GM20000 (cell line): Measurements from ENCODE around the gene DDX24.

Experiments used
- DNase-seq: peaks from one replicate; pipeline ENCODE4 v3.0.0; 2012; ENCODE audit warnings: low spot score
- TF ChIP-seq, protein P1 (sequence below): IDR thresholded peaks from 2 replicates; pipeline ENCODE4 v1.5.1; 2012; ENCODE audit warnings: mild to moderate bottlenecking, control low read depth; ENCODE audit errors: extremely low read depth, missing control alignments

DDX24 gene

GRCh38 chr14:94047581-94047980 lies 33.4 kb downstream of the DDX24 start:
- TF ChIP-seq, protein P1, sequence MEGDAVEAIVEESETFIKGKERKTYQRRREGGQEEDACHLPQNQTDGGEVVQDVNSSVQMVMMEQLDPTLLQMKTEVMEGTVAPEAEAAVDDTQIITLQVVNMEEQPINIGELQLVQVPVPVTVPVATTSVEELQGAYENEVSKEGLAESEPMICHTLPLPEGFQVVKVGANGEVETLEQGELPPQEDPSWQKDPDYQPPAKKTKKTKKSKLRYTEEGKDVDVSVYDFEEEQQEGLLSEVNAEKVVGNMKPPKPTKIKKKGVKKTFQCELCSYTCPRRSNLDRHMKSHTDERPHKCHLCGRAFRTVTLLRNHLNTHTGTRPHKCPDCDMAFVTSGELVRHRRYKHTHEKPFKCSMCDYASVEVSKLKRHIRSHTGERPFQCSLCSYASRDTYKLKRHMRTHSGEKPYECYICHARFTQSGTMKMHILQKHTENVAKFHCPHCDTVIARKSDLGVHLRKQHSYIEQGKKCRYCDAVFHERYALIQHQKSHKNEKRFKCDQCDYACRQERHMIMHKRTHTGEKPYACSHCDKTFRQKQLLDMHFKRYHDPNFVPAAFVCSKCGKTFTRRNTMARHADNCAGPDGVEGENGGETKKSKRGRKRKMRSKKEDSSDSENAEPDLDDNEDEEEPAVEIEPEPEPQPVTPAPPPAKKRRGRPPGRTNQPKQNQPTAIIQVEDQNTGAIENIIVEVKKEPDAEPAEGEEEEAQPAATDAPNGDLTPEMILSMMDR = no peak
- DNase-seq = no peak

DNA sequence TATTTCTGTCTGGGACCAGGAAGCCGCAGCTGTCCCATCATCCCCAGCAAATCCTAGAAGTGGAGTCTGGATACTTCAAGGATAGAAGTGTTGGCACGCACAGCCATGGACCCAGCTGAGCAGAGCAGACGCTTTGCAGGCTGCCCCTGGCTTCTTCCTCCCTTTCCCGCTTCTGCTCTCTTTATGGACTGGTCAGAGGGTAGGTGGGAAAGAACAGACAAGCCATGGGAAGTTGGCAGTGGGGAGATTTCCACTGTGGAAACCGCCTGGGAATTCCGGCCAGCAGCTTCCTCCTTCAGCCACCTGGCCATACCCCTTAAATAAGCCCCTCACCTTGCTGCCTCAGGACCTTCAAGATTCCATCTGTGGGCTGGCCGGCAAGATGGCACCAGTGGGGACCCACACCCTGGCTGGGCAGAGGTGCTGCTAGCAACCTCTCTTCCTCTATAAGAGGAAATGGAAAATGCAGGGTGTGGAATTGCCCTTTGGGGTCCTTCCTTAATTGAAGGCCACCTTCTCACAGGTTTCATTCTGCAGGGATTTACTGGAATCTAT lies 34.2 kb downstream of the DDX24 start:
- TF ChIP-seq, protein P1 = no peak
- no peak for DNase-seq

- TF ChIP-seq, protein P1 = no peak
- DNase-seq = no peak
These were observed 35.2 kb downstream of the DDX24 start for GRCh38 chr14:94045563-94046345.

DNA sequence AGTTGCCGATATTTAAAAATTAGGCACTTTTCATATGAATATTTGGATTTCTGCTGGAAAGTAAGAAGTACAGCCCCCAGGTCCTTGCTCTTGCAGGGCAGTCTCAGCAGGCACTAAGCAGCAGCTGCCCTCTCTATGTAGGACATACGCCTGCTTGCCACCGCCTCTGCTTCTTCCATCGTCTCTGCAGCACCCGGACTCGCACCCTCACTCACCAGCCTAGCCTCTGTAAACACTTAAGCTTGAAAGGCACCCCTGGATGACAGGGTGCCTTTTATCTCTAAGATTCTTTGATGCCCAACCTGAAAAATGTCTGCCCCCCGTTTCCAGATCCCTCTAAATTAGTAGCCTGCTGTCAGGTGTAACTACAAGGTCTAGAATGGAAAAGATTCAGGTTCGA lies 35.9 kb downstream of the DDX24 start:
- TF ChIP-seq, protein P1 = no peak
- no peak for DNase-seq

DNA sequence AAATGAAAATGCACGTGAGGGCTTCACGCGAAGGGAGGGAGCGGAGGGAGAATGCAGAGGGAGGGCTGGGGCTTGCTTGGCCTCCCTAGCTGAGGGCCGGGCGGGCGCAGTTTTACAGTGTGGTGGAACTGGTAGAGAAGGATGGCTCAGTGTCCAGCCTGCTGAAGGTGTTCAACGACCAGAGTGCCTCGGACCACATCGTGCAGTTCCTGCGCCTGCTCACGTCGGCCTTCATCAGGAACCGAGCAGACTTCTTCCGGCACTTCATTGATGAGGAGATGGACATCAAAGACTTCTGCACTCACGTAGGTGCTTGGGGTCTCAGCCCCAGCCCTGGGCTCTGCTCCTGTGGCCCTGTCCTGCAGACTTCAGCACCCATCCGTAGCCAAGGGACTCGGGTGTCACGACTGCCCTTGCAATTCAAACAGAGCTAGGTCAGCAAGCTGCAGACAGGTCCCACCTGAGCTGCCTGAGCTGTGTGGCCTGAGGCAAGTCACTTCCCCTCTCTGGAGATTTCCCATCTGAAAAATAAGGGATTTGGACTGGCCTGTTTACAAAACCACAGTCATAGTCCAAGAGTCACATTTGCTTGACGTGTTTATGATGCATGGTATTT lies 36.4 kb downstream of the DDX24 start:
- no peak for DNase-seq
- TF ChIP-seq, protein P1 = no peak

- TF ChIP-seq, protein P1 = no peak
- no peak for DNase-seq
These were observed 37.1 kb downstream of the DDX24 start for GRCh38 chr14:94043756-94044475.
